GM23338 (cell line): ENCODE measurements around the gene SLC35F4. TPM values are rescaled to one million over a fixed set of nuclear protein-coding genes. Genes with fewer than 3 reads are reported as not detected.

Experiments used
- ATAC-seq: fragments of 200-7000 bp; cut with Tn5 transposase; 3 replicates; pipeline ENCODE4 v1.9.1; 2020
- DNase-seq: peaks from one replicate; pipeline ENCODE4 v3.0.0-alpha.2; 2015; ENCODE audit warnings: low spot score
- H2AFZ ChIP-seq: fragments of 200-600 bp; sonication (generic); 2 replicates; pipeline ENCODE4 v1.8.0; 2016; ENCODE audit warnings: antibody characterized with exemption, mild to moderate bottlenecking, moderate library complexity
- H3F3A ChIP-seq: fragments of 200-600 bp; sonication (generic); replicated peaks from 2 replicates; pipeline ENCODE4 v1.8.0; 2017; ENCODE audit warnings: antibody characterized with exemption, mixed run types, low read depth
- H3K27ac ChIP-seq: fragments of 200-600 bp; sonication (generic); 2 replicates; pipeline ENCODE4 v1.6.1; 2016; ENCODE audit warnings: low read depth
- H3K27me3 ChIP-seq: fragments of 200-600 bp; sonication (generic); 2 replicates; pipeline ENCODE4 v1.8.0; 2016; ENCODE audit warnings: mild to moderate bottlenecking, mixed run types, moderate library complexity; ENCODE audit not compliant: insufficient read depth
- H3K36me3 ChIP-seq: fragments of 200-600 bp; sonication (generic); 2 replicates; pipeline ENCODE4 v1.8.0; 2016; ENCODE audit warnings: mild to moderate bottlenecking; ENCODE audit not compliant: insufficient read depth
- H3K4me1 ChIP-seq: fragments of 200-600 bp; sonication (generic); 2 replicates; pipeline ENCODE4 v1.8.0; 2016; ENCODE audit warnings: mild to moderate bottlenecking, moderate library complexity; ENCODE audit not compliant: insufficient read depth
- H3K4me2 ChIP-seq: fragments of 200-600 bp; sonication (generic); 2 replicates; pipeline ENCODE4 v1.7.1; 2017; ENCODE audit warnings: mixed run types
- H3K4me3 ChIP-seq: fragments of 200-600 bp; sonication (generic); 2 replicates; pipeline ENCODE4 v1.6.1; 2016; ENCODE audit warnings: mixed run types
- H3K79me2 ChIP-seq: fragments of 200-600 bp; sonication (generic); replicated peaks from 2 replicates; pipeline ENCODE4 v1.8.0; 2017; ENCODE audit warnings: mild to moderate bottlenecking; ENCODE audit not compliant: insufficient read depth
- H3K9me2 ChIP-seq: fragments of 200-600 bp; sonication (generic); 2 replicates; pipeline ENCODE4 v1.8.0; 2017; ENCODE audit not compliant: insufficient read depth
- H4K20me1 ChIP-seq: fragments of 200-600 bp; sonication (generic); replicated peaks from 2 replicates; pipeline ENCODE4 v1.8.0; 2017; ENCODE audit warnings: mild to moderate bottlenecking; ENCODE audit not compliant: insufficient read depth
- H3K27ac Mint-ChIP-seq: 2 replicates; pipeline ENCODE4 v1.8.0; 2020; ENCODE audit warnings: inconsistent platforms, mild to moderate bottlenecking, moderate library complexity, mixed read lengths
- H3K27me3 Mint-ChIP-seq: 3 replicates; pipeline ENCODE4 v1.8.0; 2022; ENCODE audit warnings: low read depth, mild to moderate bottlenecking, moderate library complexity, mixed read lengths, inconsistent platforms; ENCODE audit not compliant: insufficient read depth, poor library complexity
- H3K36me3 Mint-ChIP-seq: 3 replicates; pipeline ENCODE4 v1.8.0; 2021; ENCODE audit warnings: low read depth, mild to moderate bottlenecking, inconsistent platforms, moderate library complexity, mixed read lengths
- H3K4me1 Mint-ChIP-seq: 3 replicates; pipeline ENCODE4 v1.8.0; 2020; ENCODE audit warnings: mild to moderate bottlenecking, inconsistent platforms, mixed read lengths
- H3K4me3 Mint-ChIP-seq: 3 replicates; pipeline ENCODE4 v1.8.0; 2021; ENCODE audit warnings: moderate library complexity, mild to moderate bottlenecking, inconsistent platforms, mixed read lengths
- H3K9me3 Mint-ChIP-seq: 3 replicates; pipeline ENCODE4 v1.8.0; 2020; ENCODE audit warnings: moderate library complexity, mild to moderate bottlenecking, inconsistent platforms, mixed read lengths
- CREB1 ChIP-seq: fragments of 250-450 bp; sonication (Bioruptor Pico); IDR thresholded peaks from 2 replicates; pipeline ENCODE4 v1.5.0; 2020; ENCODE audit warnings: low read depth, mild to moderate bottlenecking, moderate library complexity
- EZH2 ChIP-seq: fragments of 200-600 bp; sonication (generic); IDR thresholded peaks from one replicate; pipeline ENCODE4 v1.8.0; 2017; ENCODE audit warnings: antibody characterized with exemption, mild to moderate bottlenecking, low read depth; ENCODE audit not compliant: unreplicated experiment
- EZH2phosphoT487 ChIP-seq: fragments of 200-600 bp; sonication (generic); IDR thresholded peaks from one replicate; pipeline ENCODE4 v1.8.1; 2018; ENCODE audit warnings: antibody characterized with exemption; ENCODE audit not compliant: unreplicated experiment
- JUNB ChIP-seq: IDR thresholded peaks from one replicate; pipeline ENCODE4 v1.6.1; 2016; ENCODE audit warnings: antibody characterized with exemption; ENCODE audit not compliant: unreplicated experiment
- NANOG ChIP-seq: IDR thresholded peaks from 2 replicates; pipeline ENCODE4 v1.6.1; 2016; ENCODE audit warnings: antibody characterized with exemption, borderline replicate concordance
- POLR2AphosphoS5 ChIP-seq: IDR thresholded peaks from 2 replicates; pipeline ENCODE4 v1.6.1; 2016; ENCODE audit warnings: antibody characterized with exemption, low read depth
- REST ChIP-seq: IDR thresholded peaks from one replicate; pipeline ENCODE4 v1.6.1; 2018; ENCODE audit warnings: antibody characterized with exemption; ENCODE audit not compliant: unreplicated experiment
- ZNF114 ChIP-seq: fragments of 250-450 bp; sonication (Bioruptor Pico); IDR thresholded peaks from 2 replicates; pipeline ENCODE4 v1.5.0; 2020; ENCODE audit warnings: mild to moderate bottlenecking, moderate library complexity
- ZNF331 ChIP-seq: fragments of 250-450 bp; sonication (Bioruptor Pico); IDR thresholded peaks from 2 replicates; pipeline ENCODE4 v1.5.0; 2020; ENCODE audit warnings: low read depth, mild to moderate bottlenecking, moderate library complexity
- polyA plus RNA-seq: library from polyadenylated mRNA; unstranded; fragments of >200 nt; fragmentation: Nextera tagmentation; extraction: Ambion mirVana; gene quantifications from 2 replicates; pipeline ENCODE4 v1.2.1, GENCODE V29; 2016
- total RNA-seq: library from RNA; depleted of rRNA; stranded (reverse); fragments of >200 nt; shearing (Covaris generic); gene quantifications from 2 replicates; pipeline ENCODE4 v1.2.3, GENCODE V29; 2014
- TF ChIP-seq, protein P1 (sequence below): IDR thresholded peaks from 2 replicates; pipeline ENCODE4 v1.6.1; 2016; ENCODE audit warnings: antibody characterized with exemption
- TF ChIP-seq, protein P2 (sequence below), 2 experiments: fragments of 200-600 bp in 1 of 2; sonication (generic) in 1 of 2; conservative IDR thresholded peaks; 2 replicates each; pipeline versions ENCODE4 v1.5.1 to v1.6.1; 2016 to 2017; ENCODE audit warnings: antibody characterized with exemption in 2 of 2, low read depth in 2 of 2, mild to moderate bottlenecking in 2 of 2, moderate library complexity in 1 of 2
- TF ChIP-seq, protein P3 (sequence below): fragments of 250-450 bp; sonication (Bioruptor Pico); IDR thresholded peaks from 2 replicates; pipeline ENCODE4 v1.5.0; 2020; ENCODE audit warnings: mild to moderate bottlenecking, moderate library complexity

Gene SLC35F4
- total and polyA plus RNA-seq, 2 experiments from 2014 or later, result 0.10 TPM; not detected in 1

DNA sequence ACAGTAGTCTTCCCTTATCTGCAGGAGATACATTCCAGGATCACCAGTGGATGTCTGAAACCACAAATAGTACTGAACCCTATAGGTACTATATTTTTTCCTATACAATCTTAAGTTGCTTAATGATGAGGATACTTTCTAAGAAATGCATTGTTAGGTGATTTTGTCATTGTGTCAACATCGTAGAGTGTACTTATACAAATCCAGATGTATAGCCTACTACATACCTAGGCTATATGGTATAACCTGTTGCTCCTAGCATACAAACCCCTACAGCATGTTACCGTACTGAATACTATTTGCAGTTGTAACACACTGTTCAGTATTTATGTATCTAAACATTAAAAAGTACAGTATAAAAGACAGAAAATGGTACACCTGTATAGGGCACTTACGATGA, 165.9 kb downstream of the SLC35F4 start:
- H3F3A ChIP-seq, result no peaks in the 10 kb centered on the region
- no peak overlapping the region for H3K4me2 ChIP-seq
- H3K9me2 ChIP-seq, result no peaks in the 10 kb centered on the region
- no peaks in the 10 kb centered on the region for H3K27me3 ChIP-seq
- no peak overlapping the region for H3K4me3 ChIP-seq
- Mint-ChIP-seq H3K27ac (no peak overlapping the region), H3K36me3 (no peaks in the 10 kb centered on the region; the same call in 2 of the 3 replicates), H3K4me1 (no peaks in the 10 kb centered on the region), H3K27me3 (no peaks in the 10 kb centered on the region), H3K4me3 (no peak overlapping the region), H3K9me3 (no peaks in the 10 kb centered on the region; the same call in 2 of the 3 replicates)
- no peak for TF ChIP-seq NANOG
- TF ChIP-seq, protein P1, sequence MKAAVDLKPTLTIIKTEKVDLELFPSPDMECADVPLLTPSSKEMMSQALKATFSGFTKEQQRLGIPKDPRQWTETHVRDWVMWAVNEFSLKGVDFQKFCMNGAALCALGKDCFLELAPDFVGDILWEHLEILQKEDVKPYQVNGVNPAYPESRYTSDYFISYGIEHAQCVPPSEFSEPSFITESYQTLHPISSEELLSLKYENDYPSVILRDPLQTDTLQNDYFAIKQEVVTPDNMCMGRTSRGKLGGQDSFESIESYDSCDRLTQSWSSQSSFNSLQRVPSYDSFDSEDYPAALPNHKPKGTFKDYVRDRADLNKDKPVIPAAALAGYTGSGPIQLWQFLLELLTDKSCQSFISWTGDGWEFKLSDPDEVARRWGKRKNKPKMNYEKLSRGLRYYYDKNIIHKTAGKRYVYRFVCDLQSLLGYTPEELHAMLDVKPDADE, result no peak
- no peak for TF ChIP-seq EZH2
- TF ChIP-seq ZNF331, result no peak
- TF ChIP-seq ZNF114 (CRISPR knock-in tag), result no peak
- TF ChIP-seq REST, result no peak
- TF ChIP-seq CREB1, result no peak
- no peak for TF ChIP-seq EZH2phosphoT487
- no peak for TF ChIP-seq JUNB
- TF ChIP-seq, protein P2, sequence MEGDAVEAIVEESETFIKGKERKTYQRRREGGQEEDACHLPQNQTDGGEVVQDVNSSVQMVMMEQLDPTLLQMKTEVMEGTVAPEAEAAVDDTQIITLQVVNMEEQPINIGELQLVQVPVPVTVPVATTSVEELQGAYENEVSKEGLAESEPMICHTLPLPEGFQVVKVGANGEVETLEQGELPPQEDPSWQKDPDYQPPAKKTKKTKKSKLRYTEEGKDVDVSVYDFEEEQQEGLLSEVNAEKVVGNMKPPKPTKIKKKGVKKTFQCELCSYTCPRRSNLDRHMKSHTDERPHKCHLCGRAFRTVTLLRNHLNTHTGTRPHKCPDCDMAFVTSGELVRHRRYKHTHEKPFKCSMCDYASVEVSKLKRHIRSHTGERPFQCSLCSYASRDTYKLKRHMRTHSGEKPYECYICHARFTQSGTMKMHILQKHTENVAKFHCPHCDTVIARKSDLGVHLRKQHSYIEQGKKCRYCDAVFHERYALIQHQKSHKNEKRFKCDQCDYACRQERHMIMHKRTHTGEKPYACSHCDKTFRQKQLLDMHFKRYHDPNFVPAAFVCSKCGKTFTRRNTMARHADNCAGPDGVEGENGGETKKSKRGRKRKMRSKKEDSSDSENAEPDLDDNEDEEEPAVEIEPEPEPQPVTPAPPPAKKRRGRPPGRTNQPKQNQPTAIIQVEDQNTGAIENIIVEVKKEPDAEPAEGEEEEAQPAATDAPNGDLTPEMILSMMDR (conservative IDR thresholded peaks at IDR 0.05; ENCODE audit: low read depth in 2 of 2), result no peak
- TF ChIP-seq, protein P3, sequence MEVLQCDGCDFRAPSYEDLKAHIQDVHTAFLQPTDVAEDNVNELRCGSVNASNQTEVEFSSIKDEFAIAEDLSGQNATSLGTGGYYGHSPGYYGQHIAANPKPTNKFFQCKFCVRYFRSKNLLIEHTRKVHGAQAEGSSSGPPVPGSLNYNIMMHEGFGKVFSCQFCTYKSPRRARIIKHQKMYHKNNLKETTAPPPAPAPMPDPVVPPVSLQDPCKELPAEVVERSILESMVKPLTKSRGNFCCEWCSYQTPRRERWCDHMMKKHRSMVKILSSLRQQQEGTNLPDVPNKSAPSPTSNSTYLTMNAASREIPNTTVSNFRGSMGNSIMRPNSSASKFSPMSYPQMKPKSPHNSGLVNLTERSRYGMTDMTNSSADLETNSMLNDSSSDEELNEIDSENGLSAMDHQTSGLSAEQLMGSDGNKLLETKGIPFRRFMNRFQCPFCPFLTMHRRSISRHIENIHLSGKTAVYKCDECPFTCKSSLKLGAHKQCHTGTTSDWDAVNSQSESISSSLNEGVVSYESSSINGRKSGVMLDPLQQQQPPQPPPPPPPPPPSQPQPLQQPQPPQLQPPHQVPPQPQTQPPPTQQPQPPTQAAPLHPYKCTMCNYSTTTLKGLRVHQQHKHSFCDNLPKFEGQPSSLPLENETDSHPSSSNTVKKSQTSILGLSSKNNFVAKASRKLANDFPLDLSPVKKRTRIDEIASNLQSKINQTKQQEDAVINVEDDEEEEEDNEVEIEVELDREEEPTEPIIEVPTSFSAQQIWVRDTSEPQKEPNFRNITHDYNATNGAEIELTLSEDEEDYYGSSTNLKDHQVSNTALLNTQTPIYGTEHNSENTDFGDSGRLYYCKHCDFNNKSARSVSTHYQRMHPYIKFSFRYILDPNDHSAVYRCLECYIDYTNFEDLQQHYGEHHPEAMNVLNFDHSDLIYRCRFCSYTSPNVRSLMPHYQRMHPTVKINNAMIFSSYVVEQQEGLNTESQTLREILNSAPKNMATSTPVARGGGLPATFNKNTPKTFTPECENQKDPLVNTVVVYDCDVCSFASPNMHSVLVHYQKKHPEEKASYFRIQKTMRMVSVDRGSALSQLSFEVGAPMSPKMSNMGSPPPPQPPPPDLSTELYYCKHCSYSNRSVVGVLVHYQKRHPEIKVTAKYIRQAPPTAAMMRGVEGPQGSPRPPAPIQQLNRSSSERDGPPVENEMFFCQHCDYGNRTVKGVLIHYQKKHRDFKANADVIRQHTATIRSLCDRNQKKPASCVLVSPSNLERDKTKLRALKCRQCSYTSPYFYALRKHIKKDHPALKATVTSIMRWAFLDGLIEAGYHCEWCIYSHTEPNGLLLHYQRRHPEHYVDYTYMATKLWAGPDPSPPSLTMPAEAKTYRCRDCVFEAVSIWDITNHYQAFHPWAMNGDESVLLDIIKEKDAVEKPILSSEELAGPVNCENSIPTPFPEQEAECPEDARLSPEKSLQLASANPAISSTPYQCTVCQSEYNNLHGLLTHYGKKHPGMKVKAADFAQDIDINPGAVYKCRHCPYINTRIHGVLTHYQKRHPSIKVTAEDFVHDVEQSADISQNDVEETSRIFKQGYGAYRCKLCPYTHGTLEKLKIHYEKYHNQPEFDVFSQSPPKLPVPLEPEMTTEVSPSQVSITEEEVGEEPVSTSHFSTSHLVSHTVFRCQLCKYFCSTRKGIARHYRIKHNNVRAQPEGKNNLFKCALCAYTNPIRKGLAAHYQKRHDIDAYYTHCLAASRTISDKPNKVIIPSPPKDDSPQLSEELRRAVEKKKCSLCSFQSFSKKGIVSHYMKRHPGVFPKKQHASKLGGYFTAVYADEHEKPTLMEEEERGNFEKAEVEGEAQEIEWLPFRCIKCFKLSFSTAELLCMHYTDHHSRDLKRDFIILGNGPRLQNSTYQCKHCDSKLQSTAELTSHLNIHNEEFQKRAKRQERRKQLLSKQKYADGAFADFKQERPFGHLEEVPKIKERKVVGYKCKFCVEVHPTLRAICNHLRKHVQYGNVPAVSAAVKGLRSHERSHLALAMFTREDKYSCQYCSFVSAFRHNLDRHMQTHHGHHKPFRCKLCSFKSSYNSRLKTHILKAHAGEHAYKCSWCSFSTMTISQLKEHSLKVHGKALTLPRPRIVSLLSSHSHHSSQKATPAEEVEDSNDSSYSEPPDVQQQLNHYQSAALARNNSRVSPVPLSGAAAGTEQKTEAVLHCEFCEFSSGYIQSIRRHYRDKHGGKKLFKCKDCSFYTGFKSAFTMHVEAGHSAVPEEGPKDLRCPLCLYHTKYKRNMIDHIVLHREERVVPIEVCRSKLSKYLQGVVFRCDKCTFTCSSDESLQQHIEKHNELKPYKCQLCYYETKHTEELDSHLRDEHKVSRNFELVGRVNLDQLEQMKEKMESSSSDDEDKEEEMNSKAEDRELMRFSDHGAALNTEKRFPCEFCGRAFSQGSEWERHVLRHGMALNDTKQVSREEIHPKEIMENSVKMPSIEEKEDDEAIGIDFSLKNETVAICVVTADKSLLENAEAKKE (CRISPR knock-in tag), result no peak
- no peak for TF ChIP-seq POLR2AphosphoS5
- ATAC-seq, result no peak
- no peak for DNase-seq
- H3K36me3 ChIP-seq, result no peaks in the 10 kb centered on the region
- no peaks in the 10 kb centered on the region for H4K20me1 ChIP-seq
- no peaks in the 10 kb centered on the region for H3K79me2 ChIP-seq
- no peak overlapping the region for H3K27ac ChIP-seq
- no peak overlapping the region for H2AFZ ChIP-seq
- H3K4me1 ChIP-seq, result no peaks in the 10 kb centered on the region
